CD4-positive, alpha-beta T cell treated with Interferon gamma for 1 hour (primary cell): ENCODE data around the gene KIAA1671.
"Not testable (repeated sequence)": the region's sequence is repeated elsewhere in the genome, so short reads cannot be mapped to it uniquely, and the experiment has no call there.

Experiments used
- DNase-seq: peaks from one replicate; pipeline ENCODE4 v3.0.0-alpha.2; 2020

The KIAA1671 gene

DNA sequence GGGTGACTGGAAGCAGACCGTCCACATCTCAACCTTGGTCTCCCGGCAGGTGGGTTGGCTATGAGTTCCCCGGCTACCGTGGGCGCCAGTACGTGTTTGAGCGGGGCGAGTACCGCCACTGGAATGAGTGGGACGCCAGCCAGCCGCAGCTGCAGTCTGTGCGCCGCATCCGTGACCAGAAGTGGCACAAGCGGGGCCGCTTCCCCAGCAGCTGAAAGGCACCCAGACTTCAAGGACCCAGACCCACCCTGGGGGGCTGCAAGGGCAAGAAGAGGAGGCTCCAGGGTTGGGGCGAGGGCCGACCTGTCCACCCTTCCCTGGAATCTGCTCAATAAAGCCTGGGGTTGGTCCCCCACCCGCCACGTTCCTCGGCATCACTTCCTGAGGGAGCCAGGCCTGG, 254.5 kb downstream of the KIAA1671 start:
- DNase-seq, result no peak

DNA sequence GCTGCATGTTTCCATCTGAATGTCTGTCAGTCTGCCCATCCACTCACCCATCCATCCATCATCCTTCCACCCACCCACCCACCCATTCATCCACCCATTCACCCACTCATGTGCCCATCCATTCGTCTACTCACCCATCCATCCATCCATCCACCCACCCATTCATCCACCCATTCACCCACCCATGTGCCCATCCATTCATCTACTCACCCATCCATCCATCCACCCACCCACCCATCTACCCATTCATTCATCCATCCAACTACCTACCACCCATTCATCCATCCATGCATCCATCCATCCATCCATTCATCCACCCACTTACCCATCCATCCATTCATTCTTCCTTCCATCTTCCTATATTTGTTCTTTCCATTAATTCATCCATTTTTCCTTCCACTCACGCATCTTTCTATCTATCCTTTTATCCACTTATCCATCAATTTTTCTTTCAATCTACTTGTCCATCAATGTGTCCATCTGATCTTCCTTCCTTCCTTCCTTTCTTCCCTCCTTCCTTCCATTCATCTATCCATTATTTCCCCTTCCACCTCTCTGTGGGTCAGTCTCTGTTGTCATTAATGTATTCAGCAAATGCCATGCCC, 255.1 kb downstream of the KIAA1671 start:
- no peak for DNase-seq

DNA sequence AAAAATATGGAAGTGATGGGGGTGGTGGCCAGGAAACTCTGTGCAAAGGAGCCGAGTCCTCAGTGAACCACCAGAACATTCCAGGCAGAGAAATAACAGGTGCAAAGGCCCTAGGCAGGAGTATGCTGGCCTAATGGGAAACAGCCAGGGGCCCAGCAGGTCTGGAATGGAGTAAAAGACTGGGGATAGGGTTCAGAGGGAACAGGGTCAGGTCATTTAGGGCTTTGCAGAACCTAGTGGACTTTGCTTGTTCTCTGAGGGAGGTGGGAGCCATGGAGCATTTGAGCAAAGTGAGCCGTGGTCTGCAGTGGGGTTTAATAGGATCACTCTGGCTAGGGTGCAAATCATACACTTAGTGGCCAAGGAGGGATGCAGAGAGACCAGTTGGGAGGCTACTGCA, 255.8 kb downstream of the KIAA1671 start:
- DNase-seq, result no peak

- DNase-seq, result no peak
These were observed 256.4 kb downstream of the KIAA1671 start for GRCh38 chr22:25208743-25209505.

- DNase-seq, result no peak
These were observed 258.3 kb downstream of the KIAA1671 start for GRCh38 chr22:25210793-25211192.

DNA sequence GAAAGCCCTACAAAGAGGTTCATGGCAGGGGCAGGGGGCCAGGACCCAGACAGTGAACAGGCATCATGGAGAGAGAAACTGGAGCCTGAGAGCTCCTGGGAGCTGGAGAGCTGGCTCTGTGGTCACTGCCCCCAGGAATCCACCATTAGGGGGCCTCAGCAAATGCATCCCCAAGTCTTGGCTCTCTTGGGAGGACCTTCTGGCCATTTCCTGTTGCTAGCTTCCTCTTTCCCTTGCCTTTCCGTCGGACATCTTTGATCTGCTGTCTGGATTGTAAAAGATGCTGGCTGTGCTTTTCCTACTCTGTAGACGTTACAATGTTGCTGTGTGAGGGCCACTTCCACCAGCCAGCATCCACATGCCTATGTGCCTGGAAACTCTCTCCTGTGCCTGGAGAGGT, 259.8 kb downstream of the KIAA1671 start:
- no peak for DNase-seq

- no peak for DNase-seq
These were observed 260.7 kb downstream of the KIAA1671 start for GRCh38 chr22:25213221-25213620.

GRCh38 chr22:25216230-25216629, 263.7 kb downstream of the KIAA1671 start:
- no peak for DNase-seq

GRCh38 chr22:25219211-25219689, 266.7 kb downstream of the KIAA1671 start, which contains the start of gene CRYBB2:
TSS of gene CRYBB2 (plus strand) at chr22:25219639. CDS start at chr22:25221430, 1,791 bp downstream.
- DNase-seq, result no peak

DNA sequence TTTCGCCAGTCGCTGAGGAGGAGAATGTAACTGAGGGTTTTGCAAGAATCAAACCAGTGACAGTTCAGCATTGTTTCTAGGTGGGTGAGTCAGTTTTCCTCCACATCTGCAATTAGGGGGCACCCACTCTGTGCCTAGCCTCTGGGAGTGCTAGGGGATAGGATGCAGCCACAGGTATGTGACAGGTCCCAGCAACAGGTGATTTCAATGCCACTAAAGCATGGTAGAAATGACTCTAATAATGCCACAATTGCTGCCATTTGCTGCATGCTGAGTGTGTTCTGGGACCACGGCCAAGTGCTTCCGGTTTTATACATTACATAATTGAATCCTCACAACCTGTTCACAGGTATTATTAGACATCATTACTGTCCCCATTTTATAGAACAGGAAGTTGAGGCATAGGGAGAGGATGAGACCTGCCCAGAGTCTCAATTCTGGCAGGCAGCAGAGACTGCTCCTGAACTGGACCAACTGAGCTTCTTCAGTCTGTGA, 267.5 kb downstream of the KIAA1671 start:
- no peak for DNase-seq

DNA sequence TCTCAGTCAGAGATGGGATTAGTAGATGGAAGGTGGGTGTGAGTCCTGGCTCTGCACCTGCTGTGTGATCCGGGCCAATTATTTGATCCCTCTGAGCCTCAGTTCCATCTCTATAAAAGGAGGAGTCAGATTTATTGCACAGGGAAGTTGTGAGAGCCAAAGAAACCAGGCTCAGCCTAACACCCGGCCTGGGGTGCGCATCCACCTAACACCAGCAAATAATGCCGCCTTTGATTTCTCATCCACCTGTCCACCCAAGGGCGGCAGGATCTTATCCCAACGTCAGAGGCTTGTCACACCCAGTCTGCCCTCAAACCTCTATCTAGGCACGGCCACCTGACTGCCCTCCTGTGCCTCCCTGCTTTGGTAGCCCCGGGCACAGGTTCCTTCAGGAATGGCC, 269.3 kb downstream of the KIAA1671 start:
- no peak for DNase-seq

- no peak for DNase-seq
These were observed 270.8 kb downstream of the KIAA1671 start for GRCh38 chr22:25223269-25223850.

- DNase-seq, result no peak
These were observed 276.3 kb downstream of the KIAA1671 start for GRCh38 chr22:25228822-25229221.

GRCh38 chr22:25230760-25231159, 278.2 kb downstream of the KIAA1671 start:
- DNase-seq, result not testable (repeated sequence)

DNA sequence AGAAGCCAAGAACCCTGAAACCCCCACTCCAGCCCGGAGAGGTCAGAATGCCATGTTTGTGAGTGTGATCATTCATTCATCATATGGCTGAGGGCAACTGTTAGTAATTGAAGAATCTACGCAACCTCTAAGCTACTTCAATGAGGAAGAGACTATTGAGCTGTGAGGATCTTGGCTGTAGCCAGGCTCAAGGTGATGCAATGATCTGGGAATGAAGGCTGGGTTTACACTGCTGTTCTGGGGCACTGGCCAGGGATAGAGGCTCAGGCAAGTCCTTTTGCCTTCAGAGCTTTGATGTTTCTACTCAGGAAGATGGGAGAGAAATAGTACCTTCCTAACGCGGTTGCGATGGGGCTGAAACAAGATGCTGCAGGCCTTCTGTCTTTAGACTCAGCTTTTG, 279.8 kb downstream of the KIAA1671 start:
- DNase-seq, result no peak

- DNase-seq, result not testable (repeated sequence)
These were observed 281.2 kb downstream of the KIAA1671 start for GRCh38 chr22:25233706-25234105.

GRCh38 chr22:25235547-25236290, 283.2 kb downstream of the KIAA1671 start:
- peak; percentile 46 for DNase-seq

DNA sequence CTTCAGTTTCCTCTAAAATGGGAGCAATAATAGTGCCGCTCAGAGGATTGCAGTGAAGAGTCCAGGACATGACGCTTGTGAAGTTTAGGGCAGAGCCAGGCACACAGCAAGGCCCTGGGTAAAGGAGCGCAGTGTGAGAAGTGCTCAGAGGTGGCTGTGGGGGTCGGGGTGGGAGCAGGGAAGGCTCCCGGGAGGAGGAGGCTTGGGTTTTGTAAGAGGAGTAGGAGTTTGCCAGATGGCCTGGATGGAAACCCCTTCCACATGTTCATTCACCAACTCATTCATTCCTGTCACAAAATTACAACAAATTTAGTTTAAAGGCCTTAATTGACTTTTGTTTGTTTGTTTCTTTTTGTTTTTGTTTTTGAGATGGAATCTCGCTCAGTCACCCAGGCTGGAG, 283.9 kb downstream of the KIAA1671 start:
- no peak for DNase-seq

DNA sequence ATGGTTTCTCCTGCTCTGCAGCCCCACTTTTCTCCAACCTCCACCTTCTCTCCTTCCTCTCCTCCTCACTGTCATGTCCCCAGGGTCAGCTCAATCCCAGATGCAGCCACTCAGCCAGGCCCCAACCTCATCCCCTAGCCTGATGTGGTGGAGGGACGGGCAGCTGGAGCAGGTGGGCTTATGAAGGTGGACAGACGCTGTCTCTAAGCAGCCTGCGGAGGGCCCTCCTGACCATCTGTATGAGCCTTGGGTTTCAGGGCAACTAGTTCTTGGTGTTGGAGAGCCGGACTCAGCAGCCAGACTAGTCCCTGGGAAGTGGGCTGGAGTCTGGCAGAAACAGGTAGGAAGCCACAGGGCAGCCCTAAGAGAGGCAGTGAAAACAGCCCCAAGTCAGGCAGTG, 285.0 kb downstream of the KIAA1671 start:
- DNase-seq, result no peak

DNA sequence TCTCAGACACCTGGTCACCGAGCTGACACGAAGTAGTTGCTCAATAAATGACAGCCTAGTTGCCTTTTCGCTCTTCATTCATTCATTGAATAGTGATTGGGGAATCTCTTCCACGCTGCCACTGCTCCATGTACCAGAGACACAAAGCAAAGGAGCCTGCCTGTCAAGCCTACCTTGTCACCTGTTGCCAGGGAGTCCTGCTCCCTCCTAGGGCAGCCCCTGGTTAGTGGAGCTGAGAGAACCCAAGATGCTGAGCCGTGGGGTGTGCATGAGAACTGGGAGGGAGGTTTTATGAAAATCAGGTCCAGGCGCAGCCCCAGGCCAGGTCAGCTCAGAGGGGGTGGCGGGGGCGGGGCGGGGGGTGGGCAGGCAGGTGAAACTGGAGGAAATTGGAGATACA, 285.5 kb downstream of the KIAA1671 start:
- not testable (repeated sequence) for DNase-seq
